ENCODE data around the gene PGK1. TPM values are rescaled to one million over a fixed set of nuclear protein-coding genes. Genes with fewer than 3 reads are reported as not detected.
"Not testable (repeated sequence)": the region's sequence is repeated elsewhere in the genome, so short reads cannot be mapped to it uniquely, and the experiment has no call there.

PGK1 gene
- total RNA-seq, result 100 to 1,000 TPM; 256 to 258 TPM
- 303 to 498 reads per million in 2 donors for total RNA-seq

- no peaks in the 10 kb centered on the region for H3K36me3 Mint-ChIP-seq (ENCODE audit: low read depth)
- DNase-seq (peak; percentile 83 to 90 (median 87)), ATAC-seq (peak; percentile 95)
- H3K27ac Mint-ChIP-seq, result peak within 1 kb of the TSS; percentile 91
- H3K4me1 Mint-ChIP-seq, result peaks cover 27% of the 10 kb centered on the region
- no peaks in the 10 kb centered on the region for H3K9me3 ChIP-seq (ENCODE audit: control insufficient read depth, low read length, poor library complexity, severe bottlenecking)
- no peaks in the 10 kb centered on the region for H3K27me3 Mint-ChIP-seq
- peak within 1 kb of the TSS; percentile 89 for H3K4me3 Mint-ChIP-seq
These were observed at the start of gene PGK1 for GRCh38 chrX:78103623-78104446. TSS of gene PGK1 (plus strand) at chrX:78104248. CDS start at chrX:78104341, 93 bp downstream.

DNA sequence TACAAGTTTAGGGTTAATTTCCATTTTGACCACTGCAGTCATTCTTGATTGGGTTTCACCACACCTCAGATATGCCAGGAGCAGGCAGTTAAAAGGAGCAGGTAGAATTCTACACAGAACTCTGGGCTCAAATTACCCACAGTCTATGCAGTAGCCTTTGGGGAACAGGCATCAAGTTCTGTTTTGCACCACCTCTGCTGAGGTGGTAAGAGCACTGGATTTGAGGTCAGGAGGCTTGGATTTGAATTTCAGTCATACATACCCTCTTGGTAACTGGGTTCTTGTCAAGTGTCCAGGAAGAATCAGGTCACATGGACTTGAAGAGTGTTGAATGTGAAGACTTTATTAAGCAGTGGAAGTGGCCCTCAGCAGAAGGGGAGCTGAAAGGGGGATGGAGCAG lies 40.4 kb upstream of the PGK1 start:
- Mint-ChIP-seq H3K27ac (no peak overlapping the region), H3K36me3 (ENCODE audit: low read depth) (no peaks in the 10 kb centered on the region), H3K27me3 (no peaks in the 10 kb centered on the region), H3K4me1 (no peaks in the 10 kb centered on the region), H3K4me3 (no peak overlapping the region)
- no peak for ATAC-seq
- DNase-seq, result no peak
- H3K9me3 ChIP-seq (ENCODE audit: control insufficient read depth, low read length, poor library complexity, severe bottlenecking), result no peaks in the 10 kb centered on the region

DNA sequence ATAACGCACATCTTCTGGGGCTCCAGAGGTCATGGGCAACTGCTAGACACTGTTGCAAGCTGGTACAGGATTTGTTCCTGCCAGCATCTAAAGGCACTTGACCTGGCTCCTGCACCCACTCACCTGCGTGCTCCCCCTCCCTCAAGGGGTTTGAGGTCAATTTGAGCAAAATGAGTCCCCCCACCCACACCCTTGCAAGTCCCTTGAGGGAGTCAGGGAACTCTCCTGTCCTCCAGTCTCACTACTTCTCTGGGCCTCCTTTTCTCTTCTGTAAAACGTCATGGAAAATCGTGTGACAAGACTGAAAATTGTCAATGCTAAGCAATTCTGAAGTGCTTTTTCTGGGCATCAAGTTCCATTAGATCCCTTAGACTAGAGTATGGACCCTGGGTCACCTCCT lies 39.9 kb upstream of the PGK1 start:
- H3K9me3 ChIP-seq (ENCODE audit: control insufficient read depth, low read length, poor library complexity, severe bottlenecking), result no peaks in the 10 kb centered on the region
- Mint-ChIP-seq H3K27ac (no peak overlapping the region), H3K4me1 (no peaks in the 10 kb centered on the region), H3K36me3 (ENCODE audit: low read depth) (no peaks in the 10 kb centered on the region), H3K27me3 (no peaks in the 10 kb centered on the region), H3K4me3 (no peak overlapping the region)
- no peak for DNase-seq
- ATAC-seq, result no peak

DNA sequence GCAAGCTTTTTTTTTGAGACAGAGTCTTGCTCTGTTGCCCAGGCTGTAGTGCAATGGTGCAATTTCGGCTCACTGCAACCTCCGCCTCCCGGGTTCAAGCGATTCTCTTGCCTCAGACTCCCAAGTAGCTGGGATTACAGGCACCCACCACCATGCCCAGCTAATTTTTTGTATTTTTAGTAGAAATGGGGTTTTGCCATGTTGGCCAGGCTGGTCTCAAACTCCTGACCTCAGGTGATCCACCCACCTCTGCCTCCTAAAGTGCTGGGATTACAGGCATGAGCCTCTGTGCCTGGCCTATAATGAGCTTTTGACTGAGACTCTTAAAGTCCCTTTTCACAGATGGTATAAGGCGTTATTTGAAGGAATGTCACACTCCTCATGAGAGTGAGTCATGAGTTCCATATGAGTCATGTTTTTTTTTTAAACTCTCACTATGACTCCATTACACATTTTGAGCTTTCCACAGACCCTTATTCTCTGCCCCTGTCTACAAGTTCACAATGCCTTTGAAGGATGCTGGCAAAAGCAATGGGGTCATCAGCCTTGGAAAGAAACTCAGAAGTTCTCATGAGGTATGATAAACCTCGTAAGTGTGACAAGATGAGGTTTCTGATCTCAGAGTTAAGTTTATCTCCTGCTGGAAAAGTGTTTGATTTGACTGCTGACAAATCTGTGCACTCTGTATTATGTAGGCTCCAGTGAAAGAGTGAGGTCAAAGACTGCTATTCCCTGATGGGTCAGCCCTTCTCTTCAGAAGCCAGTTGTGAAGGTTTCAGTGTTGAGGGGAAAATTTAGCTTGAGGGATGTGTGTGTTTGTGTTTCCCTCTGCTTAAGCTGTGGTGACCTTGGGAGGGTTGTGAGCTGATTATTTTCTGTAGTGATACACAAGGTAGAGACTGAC lies 39.1 kb upstream of the PGK1 start:
- ATAC-seq, H3K4me3 Mint-ChIP-seq: not testable (repeated sequence)

GRCh38 chrX:78066110-78066509 lies 37.9 kb upstream of the PGK1 start:
- DNase-seq (no peak), ATAC-seq (no peak)
- H3K27ac Mint-ChIP-seq, result no peak overlapping the region
- H3K27me3 Mint-ChIP-seq, result no peaks in the 10 kb centered on the region
- no peaks in the 10 kb centered on the region for H3K36me3 Mint-ChIP-seq (ENCODE audit: low read depth)
- no peaks in the 10 kb centered on the region for H3K4me1 Mint-ChIP-seq
- H3K4me3 Mint-ChIP-seq, result no peak overlapping the region
- no peaks in the 10 kb centered on the region for H3K9me3 ChIP-seq (ENCODE audit: control insufficient read depth, low read length, poor library complexity, severe bottlenecking)

More for the DNA sequence above, 39.1 kb upstream of the PGK1 start:
- H3K9me3 ChIP-seq (ENCODE audit: control insufficient read depth, low read length, poor library complexity, severe bottlenecking); H3K36me3 Mint-ChIP-seq (ENCODE audit: low read depth); DNase-seq; H3K27ac Mint-ChIP-seq; H3K27me3 Mint-ChIP-seq; H3K4me1 Mint-ChIP-seq: not testable (repeated sequence)

DNA sequence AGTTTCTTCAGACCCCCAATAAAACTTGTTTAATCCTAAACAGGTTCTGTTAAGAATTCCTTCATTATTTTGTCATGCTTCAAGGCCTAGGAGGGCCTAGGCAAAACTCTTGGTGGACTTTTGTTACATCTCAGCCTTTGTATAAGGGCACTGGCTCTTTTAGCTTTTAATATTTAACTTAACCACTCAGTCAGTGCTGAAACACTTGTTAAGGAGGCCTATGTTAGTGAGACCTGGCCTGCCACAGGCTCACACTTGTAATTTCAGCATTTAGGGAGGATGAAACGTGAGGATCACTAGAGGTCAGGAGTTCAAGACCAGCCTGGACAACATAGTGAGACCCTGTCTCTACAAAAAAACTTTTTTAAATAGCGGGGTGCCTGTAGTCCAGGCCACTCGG lies 32.7 kb upstream of the PGK1 start:
- no peaks in the 10 kb centered on the region for H3K4me1 Mint-ChIP-seq
- no peak overlapping the region for H3K4me3 Mint-ChIP-seq
- H3K9me3 ChIP-seq (ENCODE audit: control insufficient read depth, low read length, poor library complexity, severe bottlenecking), result no peaks in the 10 kb centered on the region
- H3K36me3 Mint-ChIP-seq (ENCODE audit: low read depth), result no peaks in the 10 kb centered on the region
- H3K27ac Mint-ChIP-seq, result no peak overlapping the region
- H3K27me3 Mint-ChIP-seq, result no peaks in the 10 kb centered on the region
- ATAC-seq (no peak), DNase-seq (no peak)

DNA sequence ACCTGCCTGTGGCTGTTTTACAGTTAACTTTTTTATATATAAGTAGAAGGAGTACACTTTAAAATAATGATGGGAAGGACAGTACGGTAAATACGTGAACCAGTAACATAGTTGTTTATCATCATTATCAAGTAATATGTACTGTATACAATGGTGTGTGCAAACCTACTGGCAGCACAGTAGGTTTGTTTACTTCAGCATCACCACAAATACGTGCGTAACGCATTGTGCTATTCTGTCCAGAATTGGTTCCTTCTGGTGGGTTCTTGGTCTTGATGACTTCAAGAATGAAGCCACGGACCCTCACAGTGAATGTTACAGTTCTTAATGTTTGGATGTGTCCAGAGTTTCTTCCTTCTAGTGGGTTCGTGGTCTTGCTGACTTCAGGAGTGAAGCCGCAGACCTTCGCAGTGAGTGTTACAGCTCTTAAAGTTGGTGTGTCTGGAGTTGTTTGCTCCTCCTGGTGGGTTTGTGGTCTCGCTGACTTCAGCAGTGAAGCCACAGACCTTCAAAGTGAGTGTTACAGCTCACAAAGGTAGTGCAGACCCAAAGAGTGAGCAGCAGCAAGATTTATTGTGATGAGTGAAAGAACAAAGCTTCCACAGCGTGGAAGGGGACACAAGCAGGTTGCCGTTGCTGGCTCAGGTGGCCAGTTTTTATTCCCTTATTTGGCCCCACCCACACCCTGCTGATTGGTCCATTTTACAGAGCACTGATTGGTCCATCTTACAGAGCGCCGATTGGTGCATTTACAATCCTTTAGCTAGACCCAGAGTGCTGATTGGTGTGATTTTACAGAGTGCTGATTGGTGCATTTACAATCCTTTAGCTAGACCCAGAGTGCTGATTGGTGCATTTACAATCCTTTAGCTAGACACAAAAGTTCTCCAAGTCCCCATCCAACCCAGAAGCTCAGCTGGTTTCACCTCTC lies 30.6 kb upstream of the PGK1 start:
- not testable (repeated sequence) for H3K4me3 Mint-ChIP-seq; H3K36me3 Mint-ChIP-seq (ENCODE audit: low read depth); H3K4me1 Mint-ChIP-seq; H3K27me3 Mint-ChIP-seq; DNase-seq; H3K27ac Mint-ChIP-seq; H3K9me3 ChIP-seq (ENCODE audit: control insufficient read depth, low read length, poor library complexity, severe bottlenecking)
- peak; percentile 47 for ATAC-seq

GRCh38 chrX:78074088-78074487 lies 30.0 kb upstream of the PGK1 start:
- no peak overlapping the region for H3K4me3 Mint-ChIP-seq
- DNase-seq (no peak), ATAC-seq (no peak)
- H3K27me3 Mint-ChIP-seq, result no peaks in the 10 kb centered on the region
- H3K9me3 ChIP-seq (ENCODE audit: control insufficient read depth, low read length, poor library complexity, severe bottlenecking), result no peaks in the 10 kb centered on the region
- no peak overlapping the region for H3K27ac Mint-ChIP-seq
- H3K4me1 Mint-ChIP-seq, result no peaks in the 10 kb centered on the region
- H3K36me3 Mint-ChIP-seq (ENCODE audit: low read depth), result no peaks in the 10 kb centered on the region

DNA sequence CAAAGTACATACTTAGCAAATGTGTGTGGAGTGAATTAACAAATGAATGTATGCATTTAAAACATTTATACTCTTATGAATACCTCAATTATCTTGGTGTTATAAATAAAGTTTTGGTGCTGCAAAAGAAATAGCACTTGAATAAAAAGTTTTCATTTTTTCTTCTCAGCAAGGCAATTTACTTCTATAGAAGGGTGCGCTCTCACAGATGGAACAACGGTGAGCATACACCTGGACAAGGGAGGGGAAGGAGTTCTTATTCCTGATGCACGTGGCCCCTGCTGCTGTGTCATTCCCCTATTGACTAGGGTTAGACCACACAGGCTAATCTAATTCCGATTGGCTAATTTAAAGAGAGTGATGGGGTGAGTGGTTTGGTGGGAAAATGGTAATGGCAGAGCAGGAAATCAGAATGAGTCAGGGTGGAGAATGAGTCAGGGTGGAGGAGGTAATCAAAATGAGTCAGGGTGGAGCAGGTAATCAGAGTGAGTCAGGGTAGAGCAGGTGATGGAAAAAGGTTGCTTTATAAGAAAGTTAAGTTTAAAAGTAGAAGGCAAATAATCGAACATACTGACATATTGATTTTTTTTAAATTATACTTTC lies 28.2 kb upstream of the PGK1 start:
- ATAC-seq, result no peak
- no peak for DNase-seq
- no peaks in the 10 kb centered on the region for H3K36me3 Mint-ChIP-seq (ENCODE audit: low read depth)

GRCh38 chrX:78081413-78081812 lies 22.6 kb upstream of the PGK1 start:
- H3K27ac Mint-ChIP-seq, ATAC-seq: not testable (repeated sequence)

More for the DNA sequence above, 28.2 kb upstream of the PGK1 start:
- H3K27me3 Mint-ChIP-seq, result no peaks in the 10 kb centered on the region
- no peaks in the 10 kb centered on the region for H3K9me3 ChIP-seq (ENCODE audit: control insufficient read depth, low read length, poor library complexity, severe bottlenecking)
- H3K4me1 Mint-ChIP-seq, result no peaks in the 10 kb centered on the region
- H3K27ac Mint-ChIP-seq, result no peak overlapping the region
- no peak overlapping the region for H3K4me3 Mint-ChIP-seq

DNA sequence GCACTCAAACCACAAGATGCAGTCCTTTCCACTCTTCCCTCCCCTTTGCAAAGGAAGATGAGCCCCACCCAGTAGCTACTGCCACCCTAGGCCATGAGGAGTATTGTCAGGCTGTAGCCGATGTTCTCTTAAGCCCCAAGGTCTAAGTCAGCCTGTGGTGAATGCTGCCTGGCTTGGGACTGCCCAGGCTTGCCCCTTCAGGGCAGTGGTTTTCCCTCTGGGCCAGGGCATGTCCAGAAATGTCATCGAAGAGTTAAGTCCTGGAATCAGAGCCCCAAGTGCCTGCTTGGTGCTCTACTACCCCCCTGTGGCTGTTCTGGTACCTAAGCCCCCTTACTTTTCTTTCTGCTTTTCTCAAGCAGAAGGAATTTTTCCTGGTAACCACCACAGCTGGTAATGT lies 11.8 kb upstream of the PGK1 start:
- H3K27me3 Mint-ChIP-seq, result no peaks in the 10 kb centered on the region
- H3K4me3 Mint-ChIP-seq, result no peak overlapping the region
- DNase-seq, result no peak
- no peak overlapping the region for H3K27ac Mint-ChIP-seq
- H3K36me3 Mint-ChIP-seq (ENCODE audit: low read depth), result no peaks in the 10 kb centered on the region
- H3K9me3 ChIP-seq (ENCODE audit: control insufficient read depth, low read length, poor library complexity, severe bottlenecking), result no peaks in the 10 kb centered on the region
- ATAC-seq, result no peak
- no peaks in the 10 kb centered on the region for H3K4me1 Mint-ChIP-seq

More at GRCh38 chrX:78081413-78081812, 22.6 kb upstream of the PGK1 start:
- not testable (repeated sequence) for H3K9me3 ChIP-seq (ENCODE audit: control insufficient read depth, low read length, poor library complexity, severe bottlenecking); H3K4me3 Mint-ChIP-seq; H3K27me3 Mint-ChIP-seq; H3K4me1 Mint-ChIP-seq; DNase-seq; H3K36me3 Mint-ChIP-seq (ENCODE audit: low read depth)

DNA sequence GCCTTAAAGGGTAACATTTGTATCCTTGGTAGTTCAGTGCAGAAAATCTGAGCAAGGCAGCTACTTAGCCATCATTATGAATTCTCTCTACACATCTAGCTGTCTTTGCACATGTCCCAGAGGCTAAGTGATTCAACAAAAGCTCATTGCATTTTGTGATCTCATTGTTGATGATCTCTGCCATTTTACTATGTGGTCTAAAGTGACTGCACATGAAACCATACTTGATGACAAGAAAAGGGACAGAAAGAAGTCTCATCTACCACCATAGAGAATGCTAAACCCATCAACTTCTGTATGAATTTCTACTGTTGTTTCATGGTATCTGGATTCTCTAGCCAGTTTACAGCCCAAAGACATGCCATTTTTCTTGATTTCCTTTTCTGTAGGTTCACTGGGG lies 5.9 kb upstream of the PGK1 start:
- no peak for DNase-seq
- Mint-ChIP-seq H3K27ac (no peak overlapping the region), H3K27me3 (no peaks in the 10 kb centered on the region), H3K4me1 (peaks cover 3% of the 10 kb centered on the region), H3K4me3 (no peak overlapping the region), H3K36me3 (ENCODE audit: low read depth) (no peaks in the 10 kb centered on the region)
- no peak for ATAC-seq
- H3K9me3 ChIP-seq (ENCODE audit: control insufficient read depth, low read length, poor library complexity, severe bottlenecking), result no peaks in the 10 kb centered on the region
